Smooth muscle cell of trachea (primary cell): ENCODE data around the gene MYOG. TPM values are rescaled to one million over a fixed set of nuclear protein-coding genes. Genes with fewer than 3 reads are reported as not detected.

Experiments
- total RNA-seq: library from RNA; depleted of rRNA; stranded (reverse); fragments of >200 nt; gene quantifications from 2 replicates; pipeline ENCODE4 v1.2.1, GENCODE V29; 2014

MYOG gene
- total RNA-seq = not detected in 2 replicates

DNA sequence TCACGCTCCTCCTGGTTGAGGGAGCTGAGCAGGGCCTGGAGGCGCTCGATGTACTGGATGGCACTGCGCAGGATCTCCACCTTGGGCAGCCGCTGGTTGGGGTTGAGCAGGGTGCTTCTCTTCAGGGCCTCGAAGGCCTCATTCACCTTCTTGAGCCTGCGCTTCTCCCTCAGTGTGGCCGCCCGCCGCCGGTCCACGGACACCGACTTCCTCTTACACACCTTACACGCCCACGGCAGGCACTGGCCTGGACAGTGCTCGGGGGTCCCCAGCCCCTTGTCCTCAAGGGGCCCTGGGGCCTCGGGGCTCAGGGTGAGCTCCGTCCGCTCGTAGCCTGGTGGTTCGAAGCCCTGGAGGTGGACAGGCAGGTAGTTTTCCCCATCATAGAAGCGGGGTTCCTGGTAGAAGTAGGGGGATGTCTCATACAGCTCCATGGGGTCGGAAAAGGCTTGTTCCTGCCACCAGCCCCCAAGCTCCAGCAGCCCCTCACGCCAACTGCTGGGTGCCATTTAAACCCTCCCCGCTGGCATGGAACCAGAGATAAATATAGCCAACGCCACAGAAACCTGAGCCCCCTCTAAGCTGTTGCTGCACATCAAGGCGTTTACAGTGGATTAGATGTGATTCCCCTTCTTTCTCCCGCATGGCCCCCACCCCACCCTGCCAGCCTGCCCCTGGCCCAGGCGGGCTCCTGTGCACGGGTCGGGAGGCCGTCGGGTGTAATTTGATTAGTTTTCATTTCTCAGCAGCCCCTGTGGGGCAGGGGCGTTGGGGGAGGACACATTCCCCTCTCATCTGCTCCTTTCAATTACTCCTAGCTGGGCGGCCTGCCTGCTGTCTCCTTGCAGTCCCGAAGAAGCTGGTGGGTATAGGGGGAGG, at the start of gene MYOG:
MYOG (minus strand) TSS at position 485 of the 879 bp plus-strand sequence; CDS start at position 434, 51 bp downstream.

DNA sequence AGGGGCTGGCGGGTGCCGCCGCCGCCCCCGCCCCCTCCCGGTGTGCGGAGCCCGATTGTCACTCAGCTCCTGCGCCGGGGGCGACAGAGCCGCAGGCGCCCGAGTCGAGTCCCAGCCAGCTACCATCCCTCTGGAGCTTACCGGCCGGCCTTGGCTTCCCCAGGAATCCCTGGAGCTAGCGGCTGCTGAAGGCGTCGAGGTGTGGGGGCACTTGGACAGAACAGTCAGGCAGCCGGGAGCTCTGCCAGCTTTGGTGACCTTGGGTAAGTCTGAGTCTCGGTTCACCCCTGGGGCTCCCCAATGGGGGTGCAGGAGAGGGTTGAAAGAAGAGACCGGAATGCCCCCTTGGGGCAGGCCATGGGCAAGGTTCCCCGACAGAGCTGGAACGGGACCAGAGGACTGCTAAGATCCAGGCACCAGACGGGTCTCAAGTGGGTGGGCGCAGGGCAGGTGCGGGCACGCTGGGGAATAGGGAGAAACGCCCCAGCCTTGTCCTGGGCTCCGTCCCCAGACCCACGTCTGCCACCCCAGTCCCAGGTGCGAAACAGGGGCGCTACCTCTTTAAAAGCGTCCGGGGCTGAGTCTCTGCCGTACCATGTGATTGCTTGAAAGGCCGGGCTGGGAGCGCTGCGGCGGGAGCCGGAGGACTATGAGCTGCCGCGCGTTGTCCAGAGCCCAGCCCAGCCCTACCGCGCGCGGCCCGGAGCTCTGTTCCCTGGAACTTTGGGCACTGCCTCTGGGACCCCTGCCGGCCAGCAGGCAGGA, 42.0 kb upstream of the MYOG start, which contains the start of gene ADORA1:
ADORA1 (plus strand) TSS at position 61 of the 765 bp plus-strand sequence. CDS start 1,116 bp downstream, outside the sequence.

Other genes with a start within 250 kb of the MYOG start
- gene RABIF, start 196.9 kb downstream of the MYOG start, total RNA-seq = 3.5 and 4.2 TPM in 2 replicates
- 45.1 and 47.0 TPM in 2 replicates for gene KLHL12, start 158.8 kb downstream of the MYOG start, total RNA-seq
- gene ADIPOR1, start 127.7 kb downstream of the MYOG start, total RNA-seq = 71.6 and 101 TPM in 2 replicates
- 34.3 and 50.9 TPM in 2 replicates for gene CYB5R1, start 118.8 kb downstream of the MYOG start, total RNA-seq
- 110 and 120 TPM in 2 replicates for gene TMEM183A, start 78.6 kb downstream of the MYOG start, total RNA-seq
- 5.5 and 20.0 TPM in 2 replicates for gene PPFIA4, start 59.5 kb downstream of the MYOG start, total RNA-seq
- 2.0 and 16.0 TPM in 2 replicates for gene ADORA1, start 41.7 kb upstream of the MYOG start, total RNA-seq
- 0.15 and 2.2 TPM in 2 replicates for gene MYBPH, start 89.8 kb upstream of the MYOG start, total RNA-seq
- 14.8 and 26.0 TPM in 2 replicates for gene CHI3L1, start 100.7 kb upstream of the MYOG start, total RNA-seq
- not detected in 2 replicates for gene CHIT1, start 143.7 kb upstream of the MYOG start, total RNA-seq
- gene BTG2, start 219.5 kb upstream of the MYOG start, total RNA-seq = 8.7 and 46.8 TPM in 2 replicates